Measurements from ENCODE around the gene ASGR2. TPM values are rescaled to one million over a fixed set of nuclear protein-coding genes. Genes with fewer than 3 reads are reported as not detected.

ASGR2 gene
- total RNA-seq, 1 donor from 2014 or later = not detected

DNA sequence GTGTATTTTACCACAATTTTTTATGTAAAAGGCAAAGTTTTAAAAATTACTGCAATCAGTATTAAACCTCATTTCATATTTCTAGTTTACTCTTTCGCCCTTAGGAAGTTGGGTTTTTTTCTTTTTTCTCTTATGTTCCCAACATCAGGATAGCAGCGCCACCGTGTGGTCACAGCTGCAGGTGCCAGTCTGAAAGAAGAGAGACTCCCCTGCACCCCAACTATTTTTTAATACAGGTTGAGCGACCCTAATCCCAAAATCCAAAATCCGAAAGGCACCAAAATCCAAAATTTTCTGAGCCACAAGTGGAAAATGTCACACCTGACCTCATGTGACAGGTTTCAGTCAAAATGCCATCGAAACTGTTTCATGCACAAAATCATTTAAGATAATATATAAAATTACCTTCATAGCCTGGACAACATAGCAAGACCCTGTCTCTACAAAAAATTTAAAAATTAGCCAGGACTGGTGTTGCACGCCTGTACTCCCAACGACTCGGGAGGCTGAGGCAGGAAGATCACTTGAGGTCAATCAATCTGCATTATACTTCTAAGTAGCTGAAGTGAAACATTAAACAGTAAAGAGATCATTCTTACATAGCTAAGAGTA is 21.8 kb upstream of the ASGR2 start:
- H3K27me3 Mint-ChIP-seq (ENCODE audit: low read depth) = peaks cover 9% of the 10 kb centered on the region
- no peaks in the 10 kb centered on the region for H3K36me3 Mint-ChIP-seq
- H3K4me1 Mint-ChIP-seq = peaks cover 33% of the 10 kb centered on the region
- peak overlapping the region; percentile 30 for H3K4me3 Mint-ChIP-seq
- TF ChIP-seq, protein P1, sequence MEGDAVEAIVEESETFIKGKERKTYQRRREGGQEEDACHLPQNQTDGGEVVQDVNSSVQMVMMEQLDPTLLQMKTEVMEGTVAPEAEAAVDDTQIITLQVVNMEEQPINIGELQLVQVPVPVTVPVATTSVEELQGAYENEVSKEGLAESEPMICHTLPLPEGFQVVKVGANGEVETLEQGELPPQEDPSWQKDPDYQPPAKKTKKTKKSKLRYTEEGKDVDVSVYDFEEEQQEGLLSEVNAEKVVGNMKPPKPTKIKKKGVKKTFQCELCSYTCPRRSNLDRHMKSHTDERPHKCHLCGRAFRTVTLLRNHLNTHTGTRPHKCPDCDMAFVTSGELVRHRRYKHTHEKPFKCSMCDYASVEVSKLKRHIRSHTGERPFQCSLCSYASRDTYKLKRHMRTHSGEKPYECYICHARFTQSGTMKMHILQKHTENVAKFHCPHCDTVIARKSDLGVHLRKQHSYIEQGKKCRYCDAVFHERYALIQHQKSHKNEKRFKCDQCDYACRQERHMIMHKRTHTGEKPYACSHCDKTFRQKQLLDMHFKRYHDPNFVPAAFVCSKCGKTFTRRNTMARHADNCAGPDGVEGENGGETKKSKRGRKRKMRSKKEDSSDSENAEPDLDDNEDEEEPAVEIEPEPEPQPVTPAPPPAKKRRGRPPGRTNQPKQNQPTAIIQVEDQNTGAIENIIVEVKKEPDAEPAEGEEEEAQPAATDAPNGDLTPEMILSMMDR (IDR thresholded peaks at IDR 0.05; ENCODE audit: unreplicated experiment) = peak; percentile 86
- H3K9me3 Mint-ChIP-seq = no peaks in the 10 kb centered on the region
- no peak overlapping the region for H3K27ac Mint-ChIP-seq
- DNase-seq (ENCODE audit: low spot score in 2 of 2, unreplicated experiment in 2 of 2) = peak; percentile 56 to 80

DNA sequence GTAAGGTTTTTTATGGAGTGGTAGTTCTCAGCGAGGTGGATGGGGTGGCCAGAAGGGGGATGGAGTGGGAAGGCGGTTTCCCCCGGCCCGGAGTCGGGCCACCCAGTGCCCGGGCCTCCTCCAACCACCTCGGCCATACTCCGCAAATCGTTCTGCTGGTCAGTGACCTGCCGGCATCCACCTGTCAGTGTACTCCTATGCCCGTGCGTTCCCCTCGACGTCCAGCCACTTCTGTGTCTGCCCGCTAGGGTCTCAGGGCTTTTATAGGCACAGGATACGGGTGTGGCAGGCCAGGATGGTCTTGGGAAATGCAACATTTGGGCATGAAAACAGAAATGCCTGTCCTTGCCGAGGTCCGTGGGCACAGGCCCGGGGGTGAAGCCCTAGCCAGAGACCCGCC is 19.3 kb upstream of the ASGR2 start:
- Mint-ChIP-seq H3K4me3 (no peak overlapping the region), H3K9me3 (no peaks in the 10 kb centered on the region), H3K4me1 (peaks cover 28% of the 10 kb centered on the region), H3K36me3 (no peaks in the 10 kb centered on the region), H3K27me3 (ENCODE audit: low read depth) (peaks cover 9% of the 10 kb centered on the region), H3K27ac (no peak overlapping the region)
- DNase-seq (ENCODE audit: low spot score in 2 of 2, unreplicated experiment in 2 of 2) = no peak
- TF ChIP-seq, protein P1 (IDR thresholded peaks at IDR 0.05; ENCODE audit: unreplicated experiment) = no peak

DNA sequence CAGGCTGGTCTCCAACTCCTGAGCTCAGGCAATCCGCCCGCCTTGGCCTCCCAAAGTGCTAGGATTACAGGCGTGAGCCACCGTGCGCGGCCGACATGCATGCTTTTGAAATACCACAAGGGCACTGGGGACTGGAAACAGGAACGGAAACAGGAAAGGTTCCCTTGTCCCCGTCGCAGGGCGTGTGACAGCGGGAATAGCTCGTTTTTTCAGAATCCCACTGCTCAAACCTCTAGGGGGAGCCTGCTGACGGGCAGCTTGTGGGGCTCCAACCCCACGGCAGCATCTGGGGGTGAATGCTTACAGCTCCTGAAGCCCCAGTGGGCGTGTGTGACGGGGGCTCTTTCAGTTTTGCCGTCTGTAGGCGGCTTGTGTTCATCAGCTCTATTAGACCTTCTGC is 18.8 kb upstream of the ASGR2 start:
- no peak for DNase-seq (ENCODE audit: low spot score in 2 of 2, unreplicated experiment in 2 of 2)
- Mint-ChIP-seq H3K9me3 (no peaks in the 10 kb centered on the region), H3K4me3 (no peak overlapping the region), H3K27ac (no peak overlapping the region), H3K36me3 (no peaks in the 10 kb centered on the region), H3K27me3 (ENCODE audit: low read depth) (peaks cover 9% of the 10 kb centered on the region), H3K4me1 (peaks cover 28% of the 10 kb centered on the region)
- TF ChIP-seq, protein P1 (IDR thresholded peaks at IDR 0.05; ENCODE audit: unreplicated experiment) = no peak

DNA sequence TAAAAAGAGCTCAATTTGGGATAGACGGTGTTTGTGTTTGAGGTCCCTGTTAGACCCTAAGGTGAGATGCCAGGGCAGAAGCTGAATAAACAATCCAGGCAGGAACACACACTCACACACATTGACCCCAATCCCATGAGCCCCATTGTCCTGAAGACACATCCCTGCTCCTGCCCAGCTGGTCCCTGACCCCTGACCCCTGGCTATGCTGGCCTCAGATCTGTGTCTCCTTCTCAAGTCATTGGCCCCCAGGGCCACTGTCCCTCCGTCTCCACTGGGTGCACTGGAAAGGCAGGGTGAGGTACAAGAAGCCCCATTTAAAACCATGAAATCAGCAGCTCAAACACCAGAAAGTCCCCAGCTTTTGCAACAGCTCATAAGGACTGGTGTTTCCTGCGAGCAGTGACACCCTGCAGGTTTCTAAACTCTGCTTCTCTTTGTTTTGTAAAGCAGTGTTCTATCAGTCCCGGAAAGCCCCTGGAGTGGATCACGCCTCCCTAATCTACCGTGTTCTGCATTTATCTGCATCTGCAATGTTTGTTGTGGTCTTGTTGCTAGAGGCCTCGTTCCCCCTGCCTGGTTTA is 18.0 kb upstream of the ASGR2 start:
- Mint-ChIP-seq H3K36me3 (no peaks in the 10 kb centered on the region), H3K27ac (peak overlapping the region; percentile 75), H3K9me3 (no peaks in the 10 kb centered on the region), H3K4me1 (peaks cover 26% of the 10 kb centered on the region), H3K27me3 (ENCODE audit: low read depth) (peaks cover 9% of the 10 kb centered on the region), H3K4me3 (no peak overlapping the region)
- DNase-seq (ENCODE audit: low spot score in 2 of 2, unreplicated experiment in 2 of 2) = no peak
- TF ChIP-seq, protein P1 (IDR thresholded peaks at IDR 0.05; ENCODE audit: unreplicated experiment) = no peak

DNA sequence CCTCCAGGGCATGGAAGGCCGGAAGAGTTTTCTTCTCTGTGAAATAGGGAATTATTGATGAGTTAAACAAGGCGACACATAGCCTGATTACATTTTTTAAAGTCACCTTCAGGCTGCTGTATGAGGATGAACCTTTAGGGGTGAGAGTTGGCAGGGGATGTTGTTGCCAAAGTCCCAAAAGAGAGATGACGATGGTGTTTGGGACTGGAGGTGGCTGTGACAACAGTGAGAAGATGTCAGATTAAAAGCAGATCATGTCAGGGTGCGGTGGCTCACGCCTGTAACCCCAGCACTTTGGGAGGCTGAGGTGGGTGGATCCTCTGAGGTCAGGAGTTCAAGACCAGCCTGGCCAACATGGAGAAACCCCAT is 16.8 kb upstream of the ASGR2 start:
- peaks cover 9% of the 10 kb centered on the region for H3K27me3 Mint-ChIP-seq (ENCODE audit: low read depth)
- H3K36me3 Mint-ChIP-seq = no peaks in the 10 kb centered on the region
- H3K4me3 Mint-ChIP-seq = no peak overlapping the region
- peaks cover 22% of the 10 kb centered on the region for H3K4me1 Mint-ChIP-seq
- peak overlapping the region; percentile 75 for H3K27ac Mint-ChIP-seq
- TF ChIP-seq, protein P1 (IDR thresholded peaks at IDR 0.05; ENCODE audit: unreplicated experiment) = no peak
- H3K9me3 Mint-ChIP-seq = no peaks in the 10 kb centered on the region
- no peak for DNase-seq (ENCODE audit: low spot score in 2 of 2, unreplicated experiment in 2 of 2)

All from mesothelial cell of epicardium (in vitro differentiated cells).